Neural progenitor cell (in vitro differentiated cells): ENCODE measurements around the gene YARS2. TPM values are rescaled to one million over a fixed set of nuclear protein-coding genes. Genes with fewer than 3 reads are reported as not detected.

Experiments used
- DNase-seq: peaks from one replicate; pipeline ENCODE4 v3.0.0-alpha.2; 2016; ENCODE audit warnings: low spot score
- H2AFZ ChIP-seq: fragments of 200-600 bp; sonication (generic); replicated peaks from 2 replicates; pipeline ENCODE4 v1.6.1; 2016; ENCODE audit warnings: antibody characterized with exemption
- H3F3A ChIP-seq: fragments of 200-600 bp; sonication (generic); 2 replicates; pipeline ENCODE4 v1.6.1; 2016; ENCODE audit warnings: antibody characterized with exemption, low read depth
- H3K27ac ChIP-seq: fragments of 200-600 bp; sonication (generic); 2 replicates; pipeline ENCODE4 v1.5.1; 2016; ENCODE audit warnings: mild to moderate bottlenecking
- H3K27me3 ChIP-seq: fragments of 200-600 bp; sonication (generic); 2 replicates; pipeline ENCODE4 v1.6.1; 2016; ENCODE audit warnings: mild to moderate bottlenecking, moderate library complexity
- H3K36me3 ChIP-seq: fragments of 200-600 bp; sonication (generic); 2 replicates; pipeline ENCODE4 v1.5.1; 2016
- H3K4me1 ChIP-seq: fragments of 200-600 bp; sonication (generic); 2 replicates; pipeline ENCODE4 v1.6.1; 2016; ENCODE audit warnings: mixed run types
- H3K4me2 ChIP-seq: fragments of 200-600 bp; sonication (generic); 2 replicates; pipeline ENCODE4 v1.6.1; 2016
- H3K4me3 ChIP-seq: fragments of 200-600 bp; sonication (generic); 2 replicates; pipeline ENCODE4 v1.5.1; 2016
- H3K79me2 ChIP-seq: fragments of 200-600 bp; sonication (generic); 2 replicates; pipeline ENCODE4 v1.6.1; 2016; ENCODE audit warnings: low read depth
- H3K9ac ChIP-seq: fragments of 200-600 bp; sonication (generic); 2 replicates; pipeline ENCODE4 v1.6.1; 2016
- H3K9me3 ChIP-seq: fragments of 200-600 bp; sonication (generic); 2 replicates; pipeline ENCODE4 v1.5.1; 2016; ENCODE audit warnings: low read depth
- H4K20me1 ChIP-seq: fragments of 200-600 bp; sonication (generic); 2 replicates; pipeline ENCODE4 v1.6.1; 2016; ENCODE audit warnings: low read depth
- H3K27ac Mint-ChIP-seq: 3 replicates; pipeline ENCODE4 v1.8.0; 2021; ENCODE audit warnings: mixed read lengths
- H3K27me3 Mint-ChIP-seq: 2 replicates; pipeline ENCODE4 v1.8.0; 2022; ENCODE audit warnings: low read depth, mild to moderate bottlenecking, inconsistent platforms, moderate library complexity, mixed read lengths; ENCODE audit not compliant: insufficient read depth
- H3K36me3 Mint-ChIP-seq: 3 replicates; pipeline ENCODE4 v1.8.0; 2021; ENCODE audit warnings: mixed read lengths
- H3K4me1 Mint-ChIP-seq: 3 replicates; pipeline ENCODE4 v1.8.0; 2021; ENCODE audit warnings: mixed read lengths
- H3K4me3 Mint-ChIP-seq: 3 replicates; pipeline ENCODE4 v1.8.0; 2021; ENCODE audit warnings: mild to moderate bottlenecking, moderate library complexity, mixed read lengths
- H3K9me3 Mint-ChIP-seq: 3 replicates; pipeline ENCODE4 v1.8.0; 2020; ENCODE audit warnings: mixed read lengths
- EZH2 ChIP-seq: fragments of 200-600 bp; sonication (generic); IDR thresholded peaks from 2 replicates; pipeline ENCODE4 v1.6.1; 2017; ENCODE audit warnings: antibody characterized with exemption, mild to moderate bottlenecking, moderate library complexity
- EZH2phosphoT487 ChIP-seq: fragments of 200-600 bp; sonication (generic); IDR thresholded peaks from 2 replicates; pipeline ENCODE4 v1.6.1; 2017; ENCODE audit warnings: antibody characterized with exemption
- total RNA-seq: library from RNA; depleted of rRNA; stranded (reverse); fragments of >200 nt; gene quantifications from 2 replicates; pipeline ENCODE4 v1.2.3, GENCODE V29; 2015; ENCODE audit warnings: low replicate concordance
- TF ChIP-seq, protein P1 (sequence below): fragments of 200-600 bp; sonication (generic); IDR thresholded peaks from 2 replicates; pipeline ENCODE4 v1.5.1; 2017; ENCODE audit warnings: antibody characterized with exemption, mild to moderate bottlenecking

YARS2 gene
- total RNA-seq, 1 donor from 2014 or later = 35.3 TPM

DNA sequence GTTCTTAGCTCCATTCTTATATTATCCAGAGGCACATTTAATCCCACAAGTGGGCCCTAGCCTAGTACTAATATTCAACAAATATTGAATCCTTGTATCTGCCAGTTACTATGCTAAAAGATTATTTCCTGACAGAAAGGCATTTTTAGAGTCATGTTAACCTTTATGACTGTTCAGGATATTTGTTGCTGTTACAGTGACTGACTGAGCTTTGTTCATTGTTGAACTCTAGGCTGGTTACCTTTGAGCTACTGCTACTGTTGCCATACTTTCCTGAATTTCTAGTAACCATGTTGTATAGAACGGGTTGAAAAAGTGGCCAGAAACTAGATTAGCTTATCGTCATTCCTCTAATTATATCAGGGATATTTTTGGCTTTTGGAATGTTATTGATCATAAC, 46.8 kb downstream of the YARS2 start:
- H3K4me3 ChIP-seq = no peak overlapping the region
- H2AFZ ChIP-seq = no peak overlapping the region
- no peak overlapping the region for H3K4me2 ChIP-seq
- no peak overlapping the region for H3K4me3 Mint-ChIP-seq
- TF ChIP-seq EZH2phosphoT487 = no peak
- TF ChIP-seq, protein P1, sequence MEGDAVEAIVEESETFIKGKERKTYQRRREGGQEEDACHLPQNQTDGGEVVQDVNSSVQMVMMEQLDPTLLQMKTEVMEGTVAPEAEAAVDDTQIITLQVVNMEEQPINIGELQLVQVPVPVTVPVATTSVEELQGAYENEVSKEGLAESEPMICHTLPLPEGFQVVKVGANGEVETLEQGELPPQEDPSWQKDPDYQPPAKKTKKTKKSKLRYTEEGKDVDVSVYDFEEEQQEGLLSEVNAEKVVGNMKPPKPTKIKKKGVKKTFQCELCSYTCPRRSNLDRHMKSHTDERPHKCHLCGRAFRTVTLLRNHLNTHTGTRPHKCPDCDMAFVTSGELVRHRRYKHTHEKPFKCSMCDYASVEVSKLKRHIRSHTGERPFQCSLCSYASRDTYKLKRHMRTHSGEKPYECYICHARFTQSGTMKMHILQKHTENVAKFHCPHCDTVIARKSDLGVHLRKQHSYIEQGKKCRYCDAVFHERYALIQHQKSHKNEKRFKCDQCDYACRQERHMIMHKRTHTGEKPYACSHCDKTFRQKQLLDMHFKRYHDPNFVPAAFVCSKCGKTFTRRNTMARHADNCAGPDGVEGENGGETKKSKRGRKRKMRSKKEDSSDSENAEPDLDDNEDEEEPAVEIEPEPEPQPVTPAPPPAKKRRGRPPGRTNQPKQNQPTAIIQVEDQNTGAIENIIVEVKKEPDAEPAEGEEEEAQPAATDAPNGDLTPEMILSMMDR = no peak
- no peak for TF ChIP-seq EZH2
- H4K20me1 ChIP-seq = no peaks in the 10 kb centered on the region
- H3K79me2 ChIP-seq = peaks cover 7% of the 10 kb centered on the region
- H3K36me3 ChIP-seq = peaks cover 31% of the 10 kb centered on the region
- H3K4me1 Mint-ChIP-seq = no peaks in the 10 kb centered on the region
- no peaks in the 10 kb centered on the region for H3K27me3 Mint-ChIP-seq
- H3K27ac ChIP-seq = no peak overlapping the region
- H3K36me3 Mint-ChIP-seq = peaks cover 6% of the 10 kb centered on the region
- H3F3A ChIP-seq = peaks cover 13% of the 10 kb centered on the region
- H3K27ac Mint-ChIP-seq = no peak overlapping the region
- no peaks in the 10 kb centered on the region for H3K9me3 Mint-ChIP-seq
- H3K27me3 ChIP-seq = no peaks in the 10 kb centered on the region
- DNase-seq = no peak
- no peak overlapping the region for H3K9ac ChIP-seq
- no peaks in the 10 kb centered on the region for H3K9me3 ChIP-seq
- H3K4me1 ChIP-seq = no peaks in the 10 kb centered on the region

DNA sequence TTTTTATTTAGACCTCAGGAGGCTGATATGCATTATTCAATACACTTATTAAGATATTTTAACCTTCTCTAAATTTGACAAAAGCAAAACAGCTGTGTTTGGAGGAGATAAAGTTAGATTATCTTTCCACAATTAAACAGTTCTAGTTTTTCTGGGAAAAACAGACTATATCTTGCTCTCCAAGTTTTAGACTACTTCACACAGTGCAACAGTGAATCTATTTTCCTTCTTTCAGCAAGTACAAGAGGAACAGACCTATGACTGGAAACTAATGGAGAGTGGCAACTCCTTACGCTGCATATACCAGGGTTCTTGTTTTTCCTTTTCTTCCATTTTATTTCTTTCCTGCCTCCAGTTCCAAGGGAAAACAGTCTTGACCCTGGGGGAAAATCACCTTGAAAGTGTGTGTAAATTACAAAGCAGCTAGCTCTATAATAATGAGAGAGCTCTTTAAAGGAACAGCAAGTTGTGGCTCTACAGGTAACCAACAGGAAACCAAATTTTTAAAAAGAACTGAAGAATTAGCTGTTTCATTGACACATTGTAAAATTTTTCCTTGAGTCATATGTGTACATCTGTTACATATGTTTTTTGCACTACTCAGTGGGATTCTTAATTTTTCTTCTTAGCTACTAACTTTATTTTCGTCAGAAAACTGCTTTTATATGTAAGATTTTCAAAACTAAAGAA, 49.2 kb downstream of the YARS2 start:
- peaks cover 17% of the 10 kb centered on the region for H3F3A ChIP-seq
- H3K79me2 ChIP-seq = peaks cover 7% of the 10 kb centered on the region
- no peak overlapping the region for H3K4me2 ChIP-seq
- H3K4me3 ChIP-seq = no peak overlapping the region
- no peaks in the 10 kb centered on the region for H3K4me1 ChIP-seq
- H3K27me3 Mint-ChIP-seq = no peaks in the 10 kb centered on the region
- no peaks in the 10 kb centered on the region for H3K4me1 Mint-ChIP-seq
- H3K9me3 ChIP-seq = no peaks in the 10 kb centered on the region
- no peak overlapping the region for H3K9ac ChIP-seq
- no peak overlapping the region for H2AFZ ChIP-seq
- peaks cover 4% of the 10 kb centered on the region for H3K36me3 Mint-ChIP-seq
- H4K20me1 ChIP-seq = no peaks in the 10 kb centered on the region
- TF ChIP-seq, protein P1 = no peak
- TF ChIP-seq EZH2phosphoT487 (no peak), EZH2 (no peak)
- no peaks in the 10 kb centered on the region for H3K27me3 ChIP-seq
- no peaks in the 10 kb centered on the region for H3K9me3 Mint-ChIP-seq
- no peak for DNase-seq
- no peak overlapping the region for H3K27ac ChIP-seq
- H3K27ac Mint-ChIP-seq = no peak overlapping the region
- peaks cover 20% of the 10 kb centered on the region for H3K36me3 ChIP-seq
- H3K4me3 Mint-ChIP-seq = no peak overlapping the region

DNA sequence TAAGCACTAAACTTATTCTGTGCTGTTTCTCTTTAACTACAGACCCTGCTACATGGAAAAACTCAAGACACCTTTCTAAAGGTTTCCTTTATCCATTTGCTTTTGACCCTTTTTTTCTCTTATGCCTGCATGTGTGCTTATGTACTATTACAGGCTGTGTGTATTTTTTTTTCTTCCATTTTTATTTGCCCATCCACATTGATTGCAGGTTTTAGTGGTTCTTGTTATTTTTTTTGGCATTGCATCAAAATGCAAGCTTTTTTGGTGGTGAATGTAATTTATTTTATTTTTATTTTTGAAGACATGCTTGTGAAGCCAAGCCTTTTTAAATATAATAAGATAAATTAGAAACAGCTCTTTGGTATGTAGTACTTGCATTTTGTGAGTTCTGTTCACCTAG, 49.9 kb downstream of the YARS2 start:
- no peak overlapping the region for H3K27ac Mint-ChIP-seq
- Histone ChIP-seq H3K4me3 (no peak overlapping the region), H3K9ac (no peak overlapping the region), H3K4me2 (no peak overlapping the region), H4K20me1 (no peaks in the 10 kb centered on the region), H3K27ac (no peak overlapping the region), H3F3A (peaks cover 20% of the 10 kb centered on the region), H3K4me1 (no peaks in the 10 kb centered on the region), H3K9me3 (no peaks in the 10 kb centered on the region), H3K27me3 (no peaks in the 10 kb centered on the region), H3K79me2 (peaks cover 8% of the 10 kb centered on the region), H3K36me3 (peaks cover 13% of the 10 kb centered on the region), H2AFZ (no peak overlapping the region)
- no peak overlapping the region for H3K4me3 Mint-ChIP-seq
- no peaks in the 10 kb centered on the region for H3K4me1 Mint-ChIP-seq
- peaks cover 1% of the 10 kb centered on the region for H3K36me3 Mint-ChIP-seq
- DNase-seq = no peak
- TF ChIP-seq EZH2 (no peak), EZH2phosphoT487 (no peak)
- TF ChIP-seq, protein P1 = no peak
- H3K27me3 Mint-ChIP-seq = no peaks in the 10 kb centered on the region
- H3K9me3 Mint-ChIP-seq = no peaks in the 10 kb centered on the region
